Activated effector memory CD4-positive, alpha-beta T cell treated with anti-CD3 and anti-CD28 coated beads, Interleukin-2, amount 50 U/mL, for 16 hours (primary cell): ENCODE results near the gene DTNA.
"Not testable (repeated sequence)": the region's sequence is repeated elsewhere in the genome, so short reads cannot be mapped to it uniquely, and the experiment has no call there.

Source experiments
- DNase-seq: peaks from one replicate; pipeline ENCODE4 v3.0.0-alpha.2; 2020

The DTNA gene

DNA sequence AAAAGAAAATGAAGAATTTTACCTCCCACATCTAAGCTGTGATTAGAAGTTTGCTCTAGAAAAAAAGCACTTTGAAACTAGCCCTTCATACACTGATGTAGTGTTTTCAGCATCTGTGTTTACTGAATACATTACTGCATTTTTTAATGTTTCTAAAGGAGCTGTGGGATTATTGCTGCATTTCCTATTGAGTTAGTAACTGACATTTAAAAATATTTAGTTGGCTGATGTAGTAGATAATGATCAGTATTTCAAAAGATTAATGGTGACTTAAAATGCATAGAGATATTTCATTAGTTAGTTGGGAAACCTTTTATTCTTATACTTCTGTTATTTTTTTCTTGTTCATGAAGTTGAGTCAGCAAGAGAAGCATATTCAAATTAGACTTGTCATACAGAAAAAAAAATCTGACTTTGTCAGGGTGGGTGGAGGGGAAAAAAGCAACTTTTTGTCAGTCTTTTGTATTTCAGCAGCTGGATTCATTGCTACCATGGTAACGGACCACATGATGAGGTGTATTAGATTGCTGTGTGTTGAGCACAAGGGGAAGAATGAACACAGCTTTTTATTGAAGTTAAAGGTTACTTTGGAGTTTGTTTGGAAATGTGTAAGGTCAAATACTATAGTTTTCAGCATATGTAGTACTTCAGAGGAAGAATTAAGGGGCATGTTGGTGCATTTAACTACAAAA, at the start of gene DTNA:
DTNA (plus strand) TSS at position 549 of the 692 bp plus-strand sequence. CDS start 45,679 bp downstream, outside the sequence.
- DNase-seq, result no peak

DNA sequence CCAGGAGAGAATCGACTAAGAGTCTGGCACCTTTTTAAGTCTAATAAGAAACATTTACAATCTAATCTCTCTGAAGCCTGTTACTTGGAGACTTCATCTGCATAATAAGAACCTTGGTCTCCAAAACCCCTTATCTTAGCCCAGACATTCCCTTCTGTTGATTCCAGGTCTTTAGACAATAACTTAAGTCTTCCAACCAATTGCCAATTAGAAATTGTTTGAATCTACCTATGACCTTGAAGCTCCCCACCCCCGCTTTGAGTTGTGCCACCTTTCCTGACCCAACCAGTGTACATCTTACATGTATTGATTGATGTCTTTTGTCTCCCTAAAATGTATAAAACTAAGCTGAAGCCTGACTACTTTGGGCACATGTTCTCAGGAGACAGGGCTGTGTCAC, 49.5 kb upstream of the DTNA start:
- no peak for DNase-seq

DNA sequence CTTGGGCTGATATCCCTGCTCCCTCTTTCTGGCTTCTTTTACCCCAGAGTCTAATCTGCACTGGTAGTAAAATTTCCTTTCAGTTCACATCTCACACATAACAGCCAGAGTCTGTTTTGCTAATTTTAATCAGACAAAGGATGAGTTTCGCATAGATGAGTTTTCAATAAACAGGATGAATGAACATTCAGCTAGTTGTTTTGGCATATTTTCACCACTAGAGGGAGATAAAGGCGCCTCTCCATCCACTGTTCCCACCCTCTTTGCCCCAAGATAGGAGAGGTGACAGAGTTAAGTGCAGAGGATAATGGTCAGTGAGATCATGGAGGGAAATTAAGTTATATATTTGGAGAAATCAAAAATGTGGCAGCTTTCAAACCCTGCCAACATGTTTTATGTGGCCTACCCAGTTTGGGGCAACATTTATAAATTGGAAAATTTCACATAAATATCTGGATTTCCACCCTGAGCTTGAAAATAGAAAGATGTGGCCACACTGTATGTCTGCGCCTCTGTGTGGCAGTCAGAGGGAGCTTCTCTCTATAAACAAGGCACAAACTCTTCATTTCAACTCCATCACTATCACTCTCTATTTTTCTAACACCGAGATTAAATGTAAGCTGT, 48.5 kb upstream of the DTNA start:
- no peak for DNase-seq

DNA sequence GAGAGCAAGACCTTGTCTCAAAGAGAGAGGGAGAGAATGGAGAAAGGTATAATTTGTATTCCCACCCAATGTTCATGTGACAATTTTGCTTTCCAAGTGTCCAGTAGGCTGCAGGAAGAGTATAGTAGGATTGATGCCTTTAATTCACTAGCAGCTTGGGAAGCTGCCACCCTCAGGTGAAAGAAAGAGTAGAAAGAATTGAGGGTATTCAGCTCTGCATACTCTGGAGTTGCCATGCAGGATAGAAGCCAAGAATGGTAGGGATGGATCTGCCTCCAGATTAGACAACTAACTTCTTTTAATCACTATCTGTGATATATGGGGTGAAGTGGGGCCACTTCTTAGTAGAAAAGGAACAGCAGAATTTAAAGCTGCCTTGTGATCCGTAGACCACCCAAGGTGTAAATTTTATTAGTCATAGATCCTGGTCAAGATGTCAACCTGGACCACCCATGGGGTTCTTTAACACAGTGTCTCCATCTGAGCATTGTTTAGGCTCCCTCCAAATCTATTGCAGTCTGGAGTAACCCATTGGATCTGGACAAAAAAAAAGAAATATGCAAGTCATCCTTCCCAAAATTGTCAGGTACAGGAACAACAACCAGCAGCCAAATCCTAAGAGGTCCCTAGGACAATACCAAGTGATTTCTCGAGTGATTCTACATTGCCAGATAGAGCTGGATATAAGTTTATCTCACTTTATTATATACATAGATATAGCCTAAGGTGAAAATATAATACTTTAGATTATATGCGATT, 33.1 kb upstream of the DTNA start:
- no peak for DNase-seq

DNA sequence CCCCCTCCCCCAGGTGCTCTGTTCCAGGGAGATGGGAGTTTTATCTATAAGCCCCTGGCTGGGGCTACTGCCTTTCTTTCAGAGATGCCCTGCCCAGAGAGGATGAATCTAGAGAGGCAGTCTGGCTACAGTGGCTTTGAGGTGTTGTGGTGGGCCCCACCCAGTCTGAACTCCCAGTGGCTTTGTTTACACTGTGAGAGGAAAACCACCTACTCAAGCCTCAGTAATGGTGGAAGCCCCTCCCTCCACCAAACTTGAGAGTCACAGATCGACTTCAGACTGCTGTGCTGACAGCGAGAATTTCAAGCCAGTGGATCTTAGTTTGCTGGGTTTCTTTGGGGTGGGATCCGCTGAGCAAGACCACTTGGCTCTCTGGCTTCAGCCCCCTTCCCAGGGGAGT, 20.3 kb upstream of the DTNA start:
- DNase-seq, result not testable (repeated sequence)

DNA sequence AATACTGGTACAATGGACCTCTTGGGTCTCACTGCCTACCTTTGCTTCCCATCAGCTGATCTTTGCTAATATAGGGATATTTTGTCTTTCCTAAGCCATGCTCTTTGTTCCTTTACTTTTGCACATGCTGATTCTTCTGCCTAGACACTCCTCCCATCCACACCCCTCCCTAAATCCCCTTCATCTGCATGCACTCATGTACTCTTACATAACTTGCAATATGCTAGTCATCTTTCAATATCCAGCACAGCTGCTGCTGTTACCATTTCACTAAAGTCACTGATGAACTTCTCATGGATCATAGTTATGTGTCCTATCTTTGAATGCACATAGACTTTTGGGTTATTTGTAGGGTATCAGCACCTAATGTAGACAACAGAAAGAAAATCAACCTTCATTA, 18.5 kb upstream of the DTNA start:
- DNase-seq, result no peak

DNA sequence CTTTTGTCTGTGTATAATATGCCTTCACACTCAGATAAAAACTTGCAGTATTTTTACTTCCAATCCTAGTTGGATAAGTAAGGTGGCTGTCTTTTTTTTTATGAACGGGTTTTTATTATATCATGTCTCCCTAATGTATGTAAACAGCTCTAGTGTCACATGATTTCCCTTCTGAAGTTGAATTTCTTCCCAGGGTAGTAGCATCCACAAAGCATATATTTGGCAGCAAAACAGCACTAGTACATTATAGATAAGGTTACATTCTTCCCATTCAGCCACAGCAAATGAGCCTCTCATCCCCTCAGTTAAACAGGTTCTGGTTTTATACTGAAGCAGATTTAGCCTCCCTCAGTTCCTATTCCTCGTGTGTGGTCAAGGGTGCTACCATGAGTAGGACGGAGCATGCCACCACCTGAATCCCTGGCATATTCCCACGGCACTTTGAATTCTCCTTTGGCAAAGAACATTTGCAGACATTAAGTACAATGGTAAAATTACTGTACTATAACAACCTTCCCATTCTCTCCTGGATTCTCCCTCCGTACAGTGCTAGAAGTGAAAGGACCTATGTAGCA, 15.4 kb upstream of the DTNA start:
- no peak for DNase-seq

DNA sequence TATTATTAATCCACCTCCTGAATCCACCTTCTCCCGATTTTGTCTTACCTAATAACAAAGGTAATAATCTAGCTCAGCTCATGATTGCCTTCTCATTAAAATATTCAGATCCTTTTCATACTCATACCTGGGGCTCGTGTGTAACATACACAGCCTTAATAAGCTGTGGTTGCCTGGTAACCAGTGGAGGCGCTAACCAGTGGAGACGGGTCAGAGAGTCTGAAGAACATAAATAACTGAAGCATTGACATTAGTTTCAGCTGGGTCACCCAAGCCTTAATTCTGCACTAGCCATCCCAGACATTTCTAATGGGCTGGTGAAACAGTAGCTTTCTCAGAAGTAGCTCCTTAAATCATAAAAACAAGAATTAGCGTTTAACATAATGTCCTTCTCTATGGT, 14.8 kb upstream of the DTNA start:
- DNase-seq, result no peak

DNA sequence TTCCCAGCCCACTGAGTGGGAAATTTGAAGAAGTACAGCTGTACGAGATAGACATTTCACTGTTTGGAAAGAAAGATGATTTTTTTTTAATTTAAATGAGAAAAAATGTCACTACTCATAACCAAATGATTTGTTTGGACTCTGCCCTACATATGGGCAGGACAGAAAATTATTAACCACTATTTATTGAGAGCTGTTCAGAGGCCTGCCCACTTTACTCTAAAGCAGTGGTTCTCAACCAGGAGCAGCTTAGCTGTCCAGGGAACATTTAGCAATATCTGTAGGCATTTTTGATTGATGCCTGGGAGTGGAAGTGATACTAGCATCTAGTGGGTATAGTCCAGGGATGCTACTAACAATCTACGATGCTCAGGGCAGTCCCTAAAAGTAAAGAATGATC, 13.4 kb upstream of the DTNA start:
- no peak for DNase-seq

DNA sequence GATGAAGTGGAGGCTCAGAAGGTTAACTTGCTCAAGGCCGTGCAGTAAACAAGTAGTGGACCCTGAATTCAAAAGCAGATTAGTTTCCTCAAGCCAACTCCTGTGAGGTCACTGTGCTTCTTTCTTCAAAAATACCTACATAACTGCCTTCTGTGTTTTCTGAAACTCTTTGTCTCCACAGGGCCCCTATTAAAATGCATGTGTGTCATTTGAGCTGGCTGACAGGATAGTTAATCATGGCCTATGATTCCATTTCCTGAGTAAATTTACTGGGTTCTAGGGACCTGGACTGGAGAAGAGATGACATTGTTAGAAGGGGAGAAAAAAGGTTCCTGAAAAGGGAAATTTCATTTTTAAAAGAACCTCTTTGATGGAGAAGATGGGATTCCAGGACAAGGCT, 12.9 kb upstream of the DTNA start:
- no peak for DNase-seq

DNA sequence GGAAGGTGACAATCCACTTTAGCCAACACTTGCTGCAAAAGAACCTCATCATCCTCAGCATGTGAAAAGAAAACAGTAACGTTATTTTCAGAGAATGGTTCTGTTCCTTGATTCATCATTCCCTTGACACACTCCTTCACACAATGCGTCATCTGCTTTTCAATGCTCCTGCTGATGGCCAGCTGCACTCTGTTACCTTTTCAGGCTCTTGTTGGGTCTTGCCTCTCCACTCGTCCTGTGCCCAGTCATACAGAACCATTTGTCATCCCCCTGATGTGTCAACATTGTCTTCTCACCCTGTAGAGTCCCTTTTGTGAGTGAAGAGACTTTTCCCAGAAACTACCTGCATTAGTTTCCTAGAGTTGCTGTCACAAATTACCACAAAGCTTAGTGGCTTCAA, 12.2 kb upstream of the DTNA start:
- no peak for DNase-seq

DNA sequence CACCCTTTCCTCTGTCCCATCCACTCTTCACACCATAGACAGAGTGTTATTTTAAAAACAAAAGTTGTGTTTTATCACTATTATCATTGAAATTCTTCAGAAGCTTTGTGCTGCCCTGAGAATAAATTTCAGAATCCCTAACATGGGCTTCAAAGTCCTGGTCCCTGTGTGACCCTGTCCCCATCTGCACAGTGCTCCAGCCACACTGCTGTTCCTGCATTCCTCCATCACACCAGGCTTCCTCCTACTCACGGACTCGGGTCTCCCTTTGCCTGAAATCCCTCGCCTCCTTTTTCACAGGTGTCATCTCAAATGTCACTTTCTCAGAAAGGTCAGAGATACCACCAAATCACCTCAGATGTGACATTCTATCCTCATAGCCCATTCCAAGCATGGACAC, 8.2 kb upstream of the DTNA start:
- DNase-seq, result no peak

DNA sequence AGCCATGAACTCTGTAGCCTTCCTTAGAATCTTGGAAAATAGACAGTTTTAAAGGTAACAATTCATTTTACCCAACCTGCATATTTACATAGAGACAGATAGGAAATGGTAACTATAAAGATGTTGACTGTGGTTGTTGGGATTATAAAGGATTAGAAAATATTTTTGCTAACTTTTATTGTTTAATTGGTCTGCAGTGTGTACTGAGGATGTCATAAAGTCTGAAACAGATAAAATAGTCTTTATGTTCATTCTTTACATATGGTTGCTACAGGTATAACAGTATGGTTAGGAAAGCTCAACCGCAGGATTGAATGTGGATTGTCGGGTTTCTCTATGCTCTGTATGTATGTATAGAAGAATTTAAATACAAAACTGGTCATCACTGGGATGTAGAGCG, 7.3 kb upstream of the DTNA start:
- DNase-seq, result no peak

DNA sequence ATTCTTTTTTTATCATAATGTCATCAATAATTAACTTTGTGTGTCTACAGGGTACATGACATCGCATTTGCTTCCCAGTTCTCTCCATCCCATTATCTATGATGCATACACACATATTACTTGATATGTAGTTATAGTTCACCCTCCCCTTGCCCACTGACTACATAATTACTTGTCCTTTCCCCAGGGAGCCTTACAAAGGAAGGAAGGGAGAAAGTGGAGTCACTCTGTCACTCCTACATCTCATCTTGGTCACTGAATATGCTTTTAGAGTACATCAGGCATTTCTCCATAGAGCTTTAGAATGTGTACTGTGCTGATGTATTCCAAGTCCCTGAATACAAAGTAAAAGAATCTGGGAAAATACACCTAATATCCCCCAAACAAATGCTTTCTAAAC, 6.0 kb upstream of the DTNA start:
- no peak for DNase-seq

DNA sequence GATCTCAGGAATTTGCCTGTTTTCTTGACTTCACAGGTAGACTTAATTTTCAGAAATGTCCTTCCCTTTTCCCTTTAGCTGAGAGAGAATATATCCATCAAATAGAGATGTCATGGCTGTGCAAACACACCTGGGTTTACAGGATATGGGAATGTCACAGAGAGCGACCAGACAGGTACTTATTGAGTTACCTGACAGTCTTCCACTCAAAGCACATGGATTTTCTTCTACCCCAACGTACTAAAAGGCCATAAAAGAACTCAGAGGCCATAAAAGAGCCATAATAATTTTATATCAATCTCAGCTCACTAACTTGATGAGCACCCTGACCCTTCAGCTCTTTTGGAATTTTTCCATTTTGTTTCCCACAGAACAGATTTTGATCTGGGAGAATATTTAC, 5.3 kb upstream of the DTNA start:
- no peak for DNase-seq

DNA sequence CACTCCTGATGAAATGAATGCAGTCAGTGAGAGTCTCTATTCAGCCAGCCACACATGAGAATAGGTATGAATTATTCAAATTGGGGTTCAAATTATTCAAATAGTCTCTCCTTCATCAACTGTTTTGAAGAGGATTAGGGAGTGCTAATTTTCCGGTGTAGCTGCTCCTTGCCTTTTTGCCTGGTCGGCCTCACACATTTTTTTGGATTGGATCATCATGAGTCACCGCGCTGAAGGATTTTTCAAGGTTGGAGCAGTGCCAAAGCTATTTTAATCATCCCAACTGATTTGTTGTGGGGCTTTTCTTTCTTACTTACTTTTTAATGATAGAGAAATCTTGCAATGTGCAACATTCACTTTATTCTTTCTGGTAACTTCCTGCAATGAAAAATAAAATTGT, 2.4 kb upstream of the DTNA start:
- no peak for DNase-seq

DNA sequence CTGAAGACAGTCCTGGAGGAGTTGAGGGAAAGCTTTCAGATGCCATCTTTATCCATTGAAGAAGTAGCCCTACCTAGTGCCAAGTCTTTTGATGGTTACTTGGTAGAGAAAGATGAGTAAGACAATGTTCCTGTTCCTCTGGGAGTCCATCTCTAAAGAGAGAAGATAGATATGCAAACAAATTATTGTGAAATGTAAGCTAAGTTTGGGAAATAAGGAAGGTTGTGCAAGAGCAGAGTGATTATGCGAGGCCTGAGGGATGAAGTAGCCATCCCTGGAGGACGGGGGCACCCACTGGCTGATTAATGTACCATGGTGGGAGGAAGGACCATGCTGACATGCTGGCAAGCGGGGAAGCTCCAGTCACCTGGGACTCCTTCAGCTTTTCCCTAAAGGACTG, 994 bp upstream of the DTNA start:
- DNase-seq, result no peak

DNA sequence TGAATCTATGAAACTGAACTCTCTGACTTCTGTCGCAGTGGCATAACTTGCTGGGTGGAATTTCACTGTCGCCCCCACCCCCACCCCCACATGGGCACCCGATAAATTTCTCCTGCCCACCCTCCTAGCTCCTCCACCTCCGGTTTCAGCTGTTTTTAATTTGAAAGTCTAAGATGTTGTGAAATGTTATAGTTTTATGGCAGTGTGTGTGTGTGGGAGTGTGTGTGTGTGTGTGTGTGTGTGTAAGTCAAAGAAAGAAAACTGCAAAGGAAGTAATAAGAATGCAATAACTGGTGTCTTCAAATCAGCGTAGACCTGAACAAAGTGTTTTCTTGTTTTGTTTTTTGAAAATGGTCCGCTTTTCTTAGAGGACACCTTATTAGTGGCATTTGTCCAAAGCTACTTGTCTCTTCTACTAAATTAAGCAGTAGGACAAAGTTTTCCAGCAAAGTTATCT, 388 bp downstream of the DTNA start:
- no peak for DNase-seq

DNA sequence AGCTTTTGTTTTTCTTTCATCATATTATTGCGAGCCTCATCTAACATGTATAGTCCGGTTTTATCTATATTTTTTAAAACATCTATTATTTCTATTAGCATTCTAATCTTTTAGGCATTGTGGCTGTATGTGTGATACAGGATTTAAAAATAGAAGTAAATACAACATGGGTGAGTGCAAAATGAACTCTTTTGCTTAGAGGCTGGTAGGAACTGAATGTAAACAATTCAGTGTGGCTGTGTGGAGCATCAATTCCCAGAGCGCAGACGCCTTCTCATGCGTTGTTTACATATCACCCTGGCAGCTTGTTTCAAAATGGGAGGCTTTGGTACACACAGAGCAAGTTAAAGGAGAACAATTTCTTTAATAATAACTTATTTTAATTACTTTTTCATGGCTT, 836 bp downstream of the DTNA start:
- DNase-seq, result no peak

DNA sequence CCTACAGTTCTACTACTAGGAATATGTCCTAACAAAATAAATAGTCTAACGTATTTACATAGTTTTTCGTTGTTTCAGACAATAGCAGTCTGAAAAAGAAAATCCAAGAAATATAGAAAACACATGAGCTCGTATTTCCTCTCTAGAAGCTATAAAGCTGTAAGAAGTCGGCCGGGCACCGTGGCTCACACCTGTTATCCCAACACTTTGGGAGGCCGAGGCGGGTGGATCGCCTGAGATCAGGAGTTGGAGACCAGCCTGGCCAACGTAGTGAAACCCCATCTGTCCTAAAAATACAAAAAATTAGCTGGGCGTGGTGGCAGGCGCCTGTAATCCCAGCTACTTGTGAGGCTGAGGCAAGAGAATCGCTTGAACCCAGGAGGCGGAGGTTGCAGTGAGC, 6.0 kb downstream of the DTNA start:
- not testable (repeated sequence) for DNase-seq

DNA sequence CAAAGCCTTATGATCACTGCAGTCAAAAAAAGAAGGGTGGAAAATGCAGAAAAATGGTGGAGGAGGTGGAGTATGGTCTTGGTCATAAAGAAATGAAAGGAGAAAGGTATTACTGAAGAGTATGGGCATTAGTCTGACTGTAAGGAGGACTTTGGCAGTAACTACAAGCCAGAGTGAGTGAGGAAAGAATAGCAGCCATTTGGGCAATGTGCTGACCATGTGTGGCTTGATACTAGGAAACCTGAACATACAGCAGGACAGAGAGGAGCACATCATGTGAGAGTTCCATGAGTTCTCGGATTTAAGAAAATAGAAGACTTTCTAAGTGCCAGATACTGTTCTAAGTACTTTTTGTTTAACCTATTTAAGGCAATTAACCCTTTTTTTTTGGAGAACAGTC, 8.5 kb downstream of the DTNA start:
- no peak for DNase-seq

DNA sequence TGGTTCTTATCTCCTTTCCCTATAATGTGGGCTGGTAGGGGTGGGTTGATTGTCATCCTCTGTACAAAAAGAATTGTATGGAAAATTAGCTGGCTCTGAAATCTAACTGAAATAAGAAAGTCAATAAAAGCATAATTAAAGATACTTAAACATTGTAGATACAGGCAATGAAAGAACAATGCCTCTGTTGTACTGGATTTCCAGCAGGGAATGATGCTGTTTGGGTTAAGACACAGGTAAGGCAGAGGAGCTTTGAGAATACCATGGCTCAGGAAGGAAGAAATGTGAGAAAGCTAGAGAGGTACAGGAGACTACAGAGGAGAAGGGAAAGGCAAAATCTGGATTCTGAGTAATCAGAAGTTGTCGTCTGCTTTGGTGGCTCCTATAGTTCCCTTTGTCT, 10.1 kb downstream of the DTNA start:
- no peak for DNase-seq

DNA sequence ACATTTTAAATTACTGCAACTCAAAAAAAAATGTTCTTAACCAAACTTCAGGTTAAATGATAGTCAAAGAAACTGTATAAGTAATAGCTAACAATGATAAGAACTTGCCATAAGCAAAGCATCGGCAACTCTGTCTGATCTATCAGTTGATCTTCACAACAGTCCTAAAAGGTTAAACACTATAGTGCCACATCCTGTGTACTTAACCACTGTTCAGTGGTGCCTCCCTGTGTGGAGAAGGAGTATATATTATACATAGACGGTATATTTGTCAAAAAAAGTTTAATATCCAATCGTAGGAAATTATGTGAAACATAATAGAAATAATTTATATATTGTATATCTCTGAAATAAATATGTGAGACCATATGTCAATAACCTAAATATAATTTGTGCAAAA, 13.0 kb downstream of the DTNA start:
- DNase-seq, result no peak

DNA sequence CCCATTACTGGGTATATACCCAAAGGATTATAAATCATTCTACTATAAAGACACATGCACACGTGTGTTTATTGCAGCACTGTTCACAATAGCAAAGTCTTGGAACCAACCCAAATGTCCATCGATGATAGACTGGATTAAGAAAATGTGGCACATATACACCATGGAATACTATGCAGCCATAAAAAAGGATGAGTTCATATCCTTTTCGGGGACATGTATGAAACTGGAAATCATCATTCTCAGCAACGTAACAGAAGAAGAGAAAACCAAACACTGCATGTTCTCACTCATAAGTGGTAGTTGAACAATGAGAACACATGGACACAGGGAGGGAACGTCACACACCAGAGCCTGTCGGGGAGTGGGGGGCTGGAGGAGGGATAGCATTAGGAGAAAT, 15.6 kb downstream of the DTNA start:
- DNase-seq, result not testable (repeated sequence)
